CD4-positive, alpha-beta memory T cell (primary cell): ENCODE results near the gene KRTAP5-9. TPM values are rescaled to one million over a fixed set of nuclear protein-coding genes. Genes with fewer than 3 reads are reported as not detected.
"Not testable (repeated sequence)": the region's sequence is repeated elsewhere in the genome, so short reads cannot be mapped to it uniquely, and the experiment has no call there.

ENCODE experiments used
- CTCF ChIA-PET: fragments of 350-600 bp; sonication (Branson Sonifier 250); formaldehyde crosslinking; loops from one replicate; lab custom pipeline; 2021; ENCODE audit warnings: inconsistent platforms; ENCODE audit not compliant: partially characterized antibody; lab: Charles Lee
- POLR2A ChIA-PET: fragments of 350-600 bp; sonication (Branson Sonifier 250); formaldehyde crosslinking; loops from one replicate; lab custom pipeline; 2021; ENCODE audit not compliant: partially characterized antibody; lab: Charles Lee
- DNase-seq, 5 donors: peaks; one replicate each; pipeline versions ENCODE4 v3.0.0 to v3.0.0-alpha.2; 2020 to 2022; ENCODE audit warnings: mixed read lengths in 1 of 5
- H3K27ac ChIP-seq: one replicate; pipeline ENCODE4 v1.7.0; 2013; ENCODE audit warnings: low read depth, low read length
- H3K27me3 ChIP-seq: 2 replicates; pipeline ENCODE4 v1.7.0; 2013; ENCODE audit warnings: mild to moderate bottlenecking, low read length, moderate library complexity; ENCODE audit not compliant: insufficient read depth
- H3K36me3 ChIP-seq: 2 replicates; pipeline ENCODE4 v1.7.0; 2013; ENCODE audit warnings: mild to moderate bottlenecking, low read length, moderate library complexity; ENCODE audit not compliant: insufficient read depth
- H3K4me1 ChIP-seq: 2 replicates; pipeline ENCODE4 v1.7.0; 2013; ENCODE audit warnings: mild to moderate bottlenecking, low read length, moderate library complexity; ENCODE audit not compliant: insufficient read depth
- H3K4me3 ChIP-seq, 2 donors: one replicate each; pipeline ENCODE4 v1.7.0; 2013; ENCODE audit warnings: low read length in 2 of 2, mild to moderate bottlenecking in 1 of 2
- H3K9me3 ChIP-seq, 2 donors: one replicate each; pipeline ENCODE4 v1.7.0; 2013; ENCODE audit warnings: low read length in 2 of 2, control low read depth in 1 of 2; ENCODE audit not compliant: control insufficient read depth in 1 of 2
- H3K27ac Mint-ChIP-seq, 7 donors: one replicate each; pipeline ENCODE4 v1.8.0; 2020 to 2021; ENCODE audit warnings: mixed read lengths in 7 of 7, mild to moderate bottlenecking in 6 of 7, inconsistent platforms in 3 of 7, moderate library complexity in 3 of 7
- H3K27me3 Mint-ChIP-seq, 2 donors: one replicate each; pipeline ENCODE4 v1.8.0; 2020 to 2021; ENCODE audit warnings: mixed read lengths in 2 of 2
- H3K36me3 Mint-ChIP-seq, 2 donors: one replicate each; pipeline ENCODE4 v1.8.0; 2020 to 2021; ENCODE audit warnings: mixed read lengths in 2 of 2, inconsistent platforms in 1 of 2, mild to moderate bottlenecking in 1 of 2
- H3K4me1 Mint-ChIP-seq, 4 donors: one replicate each; pipeline ENCODE4 v1.8.0; 2020 to 2021; ENCODE audit warnings: mixed read lengths in 4 of 4, mild to moderate bottlenecking in 1 of 4
- H3K4me3 Mint-ChIP-seq, 8 donors: one replicate each; pipeline ENCODE4 v1.8.0; 2020 to 2021; ENCODE audit warnings: mixed read lengths in 8 of 8, mild to moderate bottlenecking in 7 of 8, moderate library complexity in 6 of 8, inconsistent platforms in 3 of 8
- H3K9me3 Mint-ChIP-seq, 8 donors: one replicate each; pipeline ENCODE4 v1.8.0; 2020 to 2021; ENCODE audit warnings: mixed read lengths in 8 of 8, mild to moderate bottlenecking in 5 of 8, inconsistent platforms in 3 of 8, moderate library complexity in 1 of 8
- intact Hi-C: fragments of 100-400 bp; cut with micrococcal nuclease; formaldehyde crosslinking; loops from one replicate; pipeline ENCODE4 v1.15.1; 2023
- polyA plus RNA-seq, 2 donors: library from polyadenylated mRNA; unstranded; fragments of 300-500 nt; fragmentation: Illumina TruSeq; gene quantifications; one replicate each; pipeline ENCODE4 v1.2.3, GENCODE V29; 2021
- total RNA-seq, 2 experiments: library from RNA; stranded (reverse); gene quantifications; one replicate each; pipeline ENCODE4 v1.2.3, GENCODE V29; 2021

KRTAP5-9 gene
- total and polyA plus RNA-seq, 4 experiments from 2014 or later: not detected

- H3K4me3 Mint-ChIP-seq: no peak overlapping the region
- H3K4me1 Mint-ChIP-seq: peaks cover 0 to 5% (median 4%) of the 10 kb centered on the region in 4 donors
- H3K27me3 Mint-ChIP-seq: peaks cover 19 to 28% of the 10 kb centered on the region in 2 donors
- Histone ChIP-seq H3K4me3 (no peak overlapping the region), H3K4me1 (no peaks in the 10 kb centered on the region), H3K9me3 (no peaks in the 10 kb centered on the region), H3K36me3 (no peaks in the 10 kb centered on the region), H3K27ac (no peak overlapping the region), H3K27me3 (no peaks in the 10 kb centered on the region)
- no peaks in the 10 kb centered on the region for H3K36me3 Mint-ChIP-seq
- intact Hi-C loops: no loop called here
- peaks cover 0 to 2% (median 0%) of the 10 kb centered on the region in 8 donors for H3K9me3 Mint-ChIP-seq
- POLR2A ChIA-PET: no interaction called here
- CTCF ChIA-PET: no interaction called here
- DNase-seq: no peak
- no peak overlapping the region for H3K27ac Mint-ChIP-seq
Observed at GRCh38 chr11:71564430-71564829, 16.2 kb downstream of the KRTAP5-9 start.

- Histone ChIP-seq H3K27ac (no peak within 1 kb of the TSS), H3K9me3 (no peaks in the 10 kb centered on the region), H3K4me1 (no peaks in the 10 kb centered on the region), H3K36me3 (no peaks in the 10 kb centered on the region), H3K27me3 (no peaks in the 10 kb centered on the region), H3K4me3 (no peak within 1 kb of the TSS)
- Mint-ChIP-seq H3K4me1 (peaks cover 0 to 5% (median 4%) of the 10 kb centered on the region in 4 donors), H3K4me3 (no peak within 1 kb of the TSS), H3K27me3 (peaks cover 19 to 28% of the 10 kb centered on the region in 2 donors), H3K9me3 (peaks cover 0 to 2% (median 0%) of the 10 kb centered on the region in 8 donors), H3K36me3 (no peaks in the 10 kb centered on the region), H3K27ac (no peak within 1 kb of the TSS)
- intact Hi-C loops: no loop called here
- POLR2A ChIA-PET: no interaction called here
- DNase-seq: no peak
- CTCF ChIA-PET: interaction anchor here (0.6 kb wide), 1 partner anchor 17 kb away, joined by 3 read pairs; no protein-coding TSS in a partner anchor
Observed at GRCh38 chr11:71565263-71565662, 17.0 kb downstream of the KRTAP5-9 start, which contains the start of gene KRTAP5-10. KRTAP5-10 (plus strand) TSS chr11:71565563; CDS start chr11:71565588, 25 bp downstream.

GRCh38 chr11:71566081-71566620 is 17.9 kb downstream of the KRTAP5-9 start:
- peaks cover 23 to 31% of the 10 kb centered on the region in 2 donors for H3K27me3 Mint-ChIP-seq
- Histone ChIP-seq H3K27ac (no peak overlapping the region), H3K9me3 (no peaks in the 10 kb centered on the region), H3K4me1 (no peaks in the 10 kb centered on the region), H3K27me3 (no peaks in the 10 kb centered on the region), H3K36me3 (no peaks in the 10 kb centered on the region), H3K4me3 (no peak overlapping the region)
- no peaks in the 10 kb centered on the region for H3K9me3 Mint-ChIP-seq
- DNase-seq: no peak
- H3K36me3 Mint-ChIP-seq: no peaks in the 10 kb centered on the region
- CTCF ChIA-PET: no interaction called here
- no peak overlapping the region for H3K4me3 Mint-ChIP-seq
- intact Hi-C loops: no loop called here
- no peak overlapping the region for H3K27ac Mint-ChIP-seq
- POLR2A ChIA-PET: no interaction called here
- H3K4me1 Mint-ChIP-seq: peaks cover 0 to 7% (median 4%) of the 10 kb centered on the region in 4 donors

GRCh38 chr11:71566626-71567599 is 18.7 kb downstream of the KRTAP5-9 start:
- H3K27me3 ChIP-seq, H3K4me1 Mint-ChIP-seq, intact Hi-C loops, H3K9me3 Mint-ChIP-seq, H3K36me3 Mint-ChIP-seq, H3K4me1 ChIP-seq, H3K27ac ChIP-seq, POLR2A ChIA-PET, H3K36me3 ChIP-seq, H3K9me3 ChIP-seq, H3K4me3 ChIP-seq, CTCF ChIA-PET, H3K4me3 Mint-ChIP-seq, DNase-seq: not testable (repeated sequence)
- H3K27ac Mint-ChIP-seq: peak overlapping the region in 1 of 7 donors; percentile 66
- peaks cover 23 to 28% of the 10 kb centered on the region in 2 donors for H3K27me3 Mint-ChIP-seq

- H3K27ac Mint-ChIP-seq, CTCF ChIA-PET, H3K4me1 ChIP-seq, POLR2A ChIA-PET, H3K36me3 ChIP-seq, H3K27ac ChIP-seq, H3K9me3 Mint-ChIP-seq, H3K27me3 ChIP-seq, intact Hi-C loops, H3K36me3 Mint-ChIP-seq, DNase-seq, H3K9me3 ChIP-seq, H3K4me3 ChIP-seq, H3K4me1 Mint-ChIP-seq, H3K4me3 Mint-ChIP-seq: not testable (repeated sequence)
- H3K27me3 Mint-ChIP-seq: peaks cover 23 to 28% of the 10 kb centered on the region in 2 donors
Observed at GRCh38 chr11:71567633-71568032, 19.4 kb downstream of the KRTAP5-9 start.

GRCh38 chr11:71568704-71569349 is 20.6 kb downstream of the KRTAP5-9 start:
- Histone ChIP-seq H3K27ac (no peak overlapping the region), H3K9me3 (no peaks in the 10 kb centered on the region), H3K4me3 (no peak overlapping the region), H3K27me3 (no peaks in the 10 kb centered on the region), H3K36me3 (no peaks in the 10 kb centered on the region), H3K4me1 (no peaks in the 10 kb centered on the region)
- Mint-ChIP-seq H3K4me3 (no peak overlapping the region), H3K4me1 (peaks cover 0 to 3% (median 0%) of the 10 kb centered on the region in 4 donors), H3K36me3 (no peaks in the 10 kb centered on the region), H3K27me3 (peaks cover 14 to 18% of the 10 kb centered on the region in 2 donors), H3K9me3 (no peaks in the 10 kb centered on the region), H3K27ac (peak overlapping the region in 1 of 7 donors; percentile 35)
- no peak for DNase-seq
- ChIA-PET POLR2A (no interaction called here), CTCF (no interaction called here)
- intact Hi-C loops: no loop called here
